ENCODE results near the gene DCLK1.

The DCLK1 gene

DNA sequence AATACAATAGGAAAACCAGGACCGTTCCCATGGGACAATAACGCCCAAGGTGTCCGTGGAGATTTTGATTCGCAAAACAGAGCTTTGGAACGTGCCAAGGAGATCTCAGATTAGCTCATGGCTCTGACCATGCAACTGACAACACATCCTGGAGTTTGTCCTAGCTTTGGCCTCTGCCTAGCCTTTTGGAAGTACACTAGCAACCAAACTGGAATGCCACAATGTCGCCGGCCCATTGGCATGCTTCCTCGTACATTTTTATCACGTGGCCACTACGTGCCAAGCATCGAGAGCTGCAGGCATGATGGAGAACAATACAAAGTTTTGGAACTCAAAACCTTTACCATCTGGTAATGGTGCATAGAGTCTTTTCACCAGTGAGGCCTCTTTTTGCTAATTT, 256.5 kb downstream of the DCLK1 start:
- CTCF ChIA-PET = no interaction called here

DNA sequence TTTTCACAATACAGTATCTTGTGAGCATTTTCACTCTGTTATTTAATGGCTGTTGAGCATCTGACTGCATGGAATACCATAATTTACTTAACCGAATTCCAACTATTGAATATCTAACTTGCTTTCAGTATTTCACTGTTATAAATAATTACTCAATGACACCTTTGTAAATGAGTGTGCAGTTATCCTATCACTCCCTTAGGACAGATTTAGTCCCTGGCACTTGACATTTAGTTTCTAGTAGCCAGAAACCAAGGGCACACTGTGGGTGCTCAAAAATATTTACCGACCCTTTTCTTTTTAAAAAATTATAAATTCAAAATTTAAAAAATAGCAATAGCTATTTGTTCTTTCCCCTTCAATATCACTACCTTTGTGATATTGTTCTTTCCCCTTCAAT, 258.8 kb downstream of the DCLK1 start:
- CTCF ChIA-PET = no interaction called here
- POLR2A ChIA-PET = no interaction called here
- no peak for DNase-seq (ENCODE audit: low read depth, low spot score)
- TF ChIP-seq, protein P1, sequence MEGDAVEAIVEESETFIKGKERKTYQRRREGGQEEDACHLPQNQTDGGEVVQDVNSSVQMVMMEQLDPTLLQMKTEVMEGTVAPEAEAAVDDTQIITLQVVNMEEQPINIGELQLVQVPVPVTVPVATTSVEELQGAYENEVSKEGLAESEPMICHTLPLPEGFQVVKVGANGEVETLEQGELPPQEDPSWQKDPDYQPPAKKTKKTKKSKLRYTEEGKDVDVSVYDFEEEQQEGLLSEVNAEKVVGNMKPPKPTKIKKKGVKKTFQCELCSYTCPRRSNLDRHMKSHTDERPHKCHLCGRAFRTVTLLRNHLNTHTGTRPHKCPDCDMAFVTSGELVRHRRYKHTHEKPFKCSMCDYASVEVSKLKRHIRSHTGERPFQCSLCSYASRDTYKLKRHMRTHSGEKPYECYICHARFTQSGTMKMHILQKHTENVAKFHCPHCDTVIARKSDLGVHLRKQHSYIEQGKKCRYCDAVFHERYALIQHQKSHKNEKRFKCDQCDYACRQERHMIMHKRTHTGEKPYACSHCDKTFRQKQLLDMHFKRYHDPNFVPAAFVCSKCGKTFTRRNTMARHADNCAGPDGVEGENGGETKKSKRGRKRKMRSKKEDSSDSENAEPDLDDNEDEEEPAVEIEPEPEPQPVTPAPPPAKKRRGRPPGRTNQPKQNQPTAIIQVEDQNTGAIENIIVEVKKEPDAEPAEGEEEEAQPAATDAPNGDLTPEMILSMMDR (IDR thresholded peaks at IDR 0.05; ENCODE audit: insufficient read depth, low read length, missing control alignments) = no peak
- H3K4me3 ChIP-seq (ENCODE audit: low read depth, low read length) = no peak overlapping the region

More for the DNA sequence above, 256.5 kb downstream of the DCLK1 start:
- DNase-seq (ENCODE audit: low read depth, low spot score) = no peak
- H3K4me3 ChIP-seq (ENCODE audit: low read depth, low read length) = no peak overlapping the region
- TF ChIP-seq, protein P1 (IDR thresholded peaks at IDR 0.05; ENCODE audit: insufficient read depth, low read length, missing control alignments) = no peak
- POLR2A ChIA-PET = no interaction called here

DNA sequence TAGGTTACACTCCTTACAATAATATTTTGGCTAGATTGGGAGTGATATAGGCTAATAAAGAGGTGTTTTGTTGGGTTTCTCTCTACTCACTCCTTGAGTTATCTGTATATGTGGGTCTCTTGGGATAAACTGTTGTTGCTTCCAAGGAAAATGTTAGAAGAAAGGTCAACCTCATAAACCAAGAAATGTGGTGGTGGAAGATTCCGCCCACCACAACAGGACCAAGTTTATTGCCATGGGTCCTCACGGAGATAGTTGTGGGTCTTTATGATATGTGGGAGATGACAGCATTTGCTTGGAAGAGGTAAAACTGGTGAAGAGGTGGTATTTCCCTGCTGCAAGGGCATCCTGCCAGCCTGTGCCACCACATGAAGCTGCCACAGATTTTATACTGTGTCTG, 259.6 kb downstream of the DCLK1 start:
- POLR2A ChIA-PET = no interaction called here
- no peak for DNase-seq (ENCODE audit: low read depth, low spot score)
- TF ChIP-seq, protein P1 (IDR thresholded peaks at IDR 0.05; ENCODE audit: insufficient read depth, low read length, missing control alignments) = no peak
- H3K4me3 ChIP-seq (ENCODE audit: low read depth, low read length) = no peak overlapping the region
- CTCF ChIA-PET = interaction anchor here (1.7 kb wide), 1 partner anchor 10 kb away, joined by 4 read pairs; no protein-coding TSS in a partner anchor

DNA sequence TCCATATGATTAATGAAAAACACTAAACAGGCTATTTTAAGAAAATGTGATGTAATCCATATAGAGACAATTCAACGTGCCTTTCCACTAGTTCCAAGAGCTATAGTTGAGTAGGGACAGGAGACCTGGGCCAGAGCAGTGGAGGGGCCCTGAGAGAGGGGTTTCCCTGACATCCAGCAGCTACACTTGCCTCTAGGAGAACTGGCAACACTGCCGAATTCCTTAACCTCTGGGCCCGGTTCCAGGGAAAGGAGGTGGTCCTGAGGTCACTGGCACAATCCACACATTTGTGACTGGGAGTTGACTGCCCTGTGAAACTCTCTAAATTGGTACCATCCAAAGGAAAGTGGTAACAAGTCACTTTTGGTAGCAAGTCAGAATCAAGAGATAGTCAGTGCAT, 264.4 kb downstream of the DCLK1 start:
- DNase-seq (ENCODE audit: low read depth, low spot score) = no peak
- POLR2A ChIA-PET = no interaction called here
- H3K4me3 ChIP-seq (ENCODE audit: low read depth, low read length) = no peak overlapping the region
- TF ChIP-seq, protein P1 (IDR thresholded peaks at IDR 0.05; ENCODE audit: insufficient read depth, low read length, missing control alignments) = no peak
- CTCF ChIA-PET = no interaction called here

DNA sequence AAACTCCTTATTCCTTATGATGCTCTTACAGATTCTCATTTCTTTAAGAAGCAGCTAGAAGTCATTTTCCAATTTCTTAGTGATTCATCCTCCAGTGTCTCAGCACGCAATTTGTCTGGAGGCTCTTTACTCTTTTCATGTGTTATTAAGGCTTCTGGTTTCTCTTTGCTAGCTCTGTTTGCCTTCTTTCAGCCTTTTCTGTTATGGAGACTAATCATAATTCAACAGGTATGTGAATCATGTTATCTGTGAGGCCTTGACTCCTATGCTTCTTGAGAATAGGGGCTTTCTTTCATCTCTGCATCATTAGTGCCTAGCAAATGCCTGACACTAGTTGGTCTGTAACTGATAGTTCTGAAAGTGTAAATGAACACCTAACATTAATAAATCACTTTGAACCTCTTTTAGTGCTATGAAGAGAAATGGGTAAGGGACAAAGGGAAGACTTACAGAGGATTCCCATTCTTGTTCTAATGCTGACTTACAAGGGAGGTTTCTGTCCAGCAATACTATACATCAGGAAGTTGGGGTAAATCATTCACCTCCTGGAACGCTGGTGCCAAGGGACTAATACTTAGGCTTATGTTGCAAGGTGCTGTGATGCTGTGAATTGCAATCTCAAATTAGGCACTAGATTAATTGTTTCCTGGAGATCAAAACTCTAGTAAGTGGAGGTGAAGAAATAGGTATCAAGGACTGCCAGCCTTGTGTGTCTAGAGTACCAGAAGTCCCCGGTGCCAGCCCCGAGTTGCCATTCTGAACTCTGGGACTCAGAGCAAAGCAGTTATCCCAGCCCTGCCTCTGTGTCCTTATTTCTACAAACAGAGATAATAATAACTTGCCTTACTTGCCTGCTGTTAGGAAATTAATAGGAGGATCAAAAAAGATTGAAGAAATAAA, 265.6 kb downstream of the DCLK1 start:
- ChIA-PET POLR2A (no interaction called here), CTCF (no interaction called here)
- DNase-seq (ENCODE audit: low read depth, low spot score) = no peak
- TF ChIP-seq, protein P1 (IDR thresholded peaks at IDR 0.05; ENCODE audit: insufficient read depth, low read length, missing control alignments) = no peak
- no peak overlapping the region for H3K4me3 ChIP-seq (ENCODE audit: low read depth, low read length)

DNA sequence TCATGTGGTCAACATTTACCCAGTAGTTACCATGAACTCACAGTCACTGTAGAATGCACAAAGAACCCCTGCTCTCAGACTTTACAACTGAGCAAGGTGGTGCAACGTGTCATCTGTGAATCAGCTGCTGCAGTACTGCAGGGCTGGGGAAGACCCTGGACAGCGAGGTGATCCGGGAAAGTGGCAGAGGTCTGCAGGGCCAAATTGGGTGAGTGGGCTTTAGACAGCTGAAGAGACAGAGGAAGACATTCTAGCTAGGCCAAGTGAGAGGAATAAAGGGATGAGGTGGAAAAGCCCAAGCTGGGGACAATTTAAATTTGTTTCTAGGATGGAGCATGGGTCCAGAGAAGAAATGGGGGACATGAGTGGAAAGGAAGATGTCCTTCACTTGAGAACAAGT, 270.5 kb downstream of the DCLK1 start:
- TF ChIP-seq, protein P1 (IDR thresholded peaks at IDR 0.05; ENCODE audit: insufficient read depth, low read length, missing control alignments) = no peak
- H3K4me3 ChIP-seq (ENCODE audit: low read depth, low read length) = no peak overlapping the region
- DNase-seq (ENCODE audit: low read depth, low spot score) = no peak
- ChIA-PET CTCF (interaction anchor here (1.2 kb wide), 1 partner anchor 10 kb away, joined by 3 read pairs; no protein-coding TSS in a partner anchor), POLR2A (no interaction called here)
